WTC11 (cell line): Measurements from ENCODE around the gene MAST4. TPM values are rescaled to one million over a fixed set of nuclear protein-coding genes. Genes with fewer than 3 reads are reported as not detected.

Source experiments
- ATAC-seq: fragments of 200-7000 bp; cut with Tn5 transposase; 2 replicates; pipeline ENCODE4 v1.10.0; 2021; ENCODE audit warnings: mild to moderate bottlenecking, moderate library complexity
- CTCF ChIA-PET: fragments of 300-600 bp; sonication (Branson Sonifier 250); formaldehyde crosslinking; loops from one replicate; lab custom pipeline; 2021; ENCODE audit warnings: antibody characterized with exemption; lab: Charles Lee
- POLR2A ChIA-PET: fragments of 350-600 bp; sonication (Branson Sonifier 250); formaldehyde crosslinking; loops from one replicate; lab custom pipeline; 2021; ENCODE audit warnings: antibody characterized with exemption; lab: Charles Lee
- DNase-seq: peaks from one replicate; pipeline ENCODE4 v3.0.0; 2021; ENCODE audit warnings: low spot score
- H3K27ac Mint-ChIP-seq: 2 replicates; pipeline ENCODE4 v1.8.0; 2021; ENCODE audit warnings: mixed read lengths
- H3K27me3 Mint-ChIP-seq: 2 replicates; pipeline ENCODE4 v1.8.0; 2021; ENCODE audit warnings: low read depth, mild to moderate bottlenecking, moderate library complexity, mixed read lengths
- H3K36me3 Mint-ChIP-seq: 2 replicates; pipeline ENCODE4 v1.8.0; 2021; ENCODE audit warnings: mixed read lengths
- H3K4me1 Mint-ChIP-seq: 2 replicates; pipeline ENCODE4 v1.8.0; 2022; ENCODE audit warnings: mixed read lengths
- H3K4me3 Mint-ChIP-seq: 2 replicates; pipeline ENCODE4 v1.8.0; 2021; ENCODE audit warnings: mild to moderate bottlenecking, moderate library complexity, mixed read lengths
- H3K9me3 Mint-ChIP-seq: 2 replicates; pipeline ENCODE4 v1.8.0; 2021; ENCODE audit warnings: mixed read lengths
- ATF1 ChIP-seq: sonication (generic); formaldehyde crosslinking; IDR thresholded peaks from 2 replicates; pipeline ENCODE4 v1.8.1; 2023; ENCODE audit warnings: mild to moderate bottlenecking, moderate library complexity, missing genetic modification reagents
- ATF3 ChIP-seq: sonication (generic); formaldehyde crosslinking; conservative IDR thresholded peaks from 2 replicates; pipeline ENCODE4 v1.8.1; 2022; ENCODE audit warnings: mild to moderate bottlenecking, missing genetic modification reagents
- CREM ChIP-seq: sonication (generic); formaldehyde crosslinking; IDR thresholded peaks from 2 replicates; pipeline ENCODE4 v1.8.1; 2022; ENCODE audit warnings: mild to moderate bottlenecking, missing genetic modification reagents, moderate library complexity
- ELF4 ChIP-seq: sonication (generic); formaldehyde crosslinking; IDR thresholded peaks from 2 replicates; pipeline ENCODE4 v1.8.1; 2022; ENCODE audit warnings: low read depth, mild to moderate bottlenecking, moderate library complexity, missing genetic modification reagents
- EMX1 ChIP-seq: fragments of 250-450 bp; sonication (Bioruptor Pico); IDR thresholded peaks from 2 replicates; pipeline ENCODE4 v1.8.0; 2021; ENCODE audit warnings: mild to moderate bottlenecking
- ERG ChIP-seq: fragments of 250-450 bp; sonication (Bioruptor Pico); IDR thresholded peaks from 2 replicates; pipeline ENCODE4 v1.8.0; 2021; ENCODE audit warnings: mild to moderate bottlenecking
- ESRRA ChIP-seq: sonication (generic); formaldehyde crosslinking; IDR thresholded peaks from 2 replicates; pipeline ENCODE4 v1.8.1; 2022; ENCODE audit warnings: mild to moderate bottlenecking, missing genetic modification reagents, borderline replicate concordance
- GTF2I ChIP-seq: fragments of 250-450 bp; sonication (Bioruptor Pico); conservative IDR thresholded peaks from 2 replicates; pipeline ENCODE4 v1.4.0; 2021; ENCODE audit warnings: mild to moderate bottlenecking
- HMGA2 ChIP-seq: fragments of 250-450 bp; sonication (Bioruptor Pico); IDR thresholded peaks from 2 replicates; pipeline ENCODE4 v1.4.0; 2021; ENCODE audit warnings: mild to moderate bottlenecking, moderate library complexity
- NFATC4 ChIP-seq: fragments of 250-450 bp; sonication (Bioruptor Pico); IDR thresholded peaks from 2 replicates; pipeline ENCODE4 v1.9.0; 2021; ENCODE audit warnings: mild to moderate bottlenecking
- NR2C2 ChIP-seq: sonication (generic); formaldehyde crosslinking; IDR thresholded peaks from 2 replicates; pipeline ENCODE4 v1.8.0; 2022; ENCODE audit warnings: mild to moderate bottlenecking, missing genetic modification reagents
- SMAD4 ChIP-seq: sonication (generic); formaldehyde crosslinking; IDR thresholded peaks from 2 replicates; pipeline ENCODE4 v1.8.0; 2022; ENCODE audit warnings: mild to moderate bottlenecking, missing genetic modification reagents
- TCF7 ChIP-seq: sonication (generic); formaldehyde crosslinking; IDR thresholded peaks from 2 replicates; pipeline ENCODE4 v1.8.0; 2022; ENCODE audit warnings: mild to moderate bottlenecking, low read depth, missing genetic modification reagents, moderate library complexity
- TEAD1 ChIP-seq: sonication (generic); formaldehyde crosslinking; IDR thresholded peaks from 2 replicates; pipeline ENCODE4 v1.8.0; 2022; ENCODE audit warnings: mild to moderate bottlenecking, missing genetic modification reagents
- ZNF232 ChIP-seq: sonication (generic); formaldehyde crosslinking; IDR thresholded peaks from 2 replicates; pipeline ENCODE4 v1.8.0; 2022; ENCODE audit warnings: mild to moderate bottlenecking, missing genetic modification reagents
- ZNF263 ChIP-seq: sonication (generic); formaldehyde crosslinking; IDR thresholded peaks from 2 replicates; pipeline ENCODE4 v1.8.1; 2022; ENCODE audit warnings: low read depth, mild to moderate bottlenecking, moderate library complexity, missing genetic modification reagents
- ZNF423 ChIP-seq: fragments of 250-450 bp; sonication (Bioruptor Pico); IDR thresholded peaks from 2 replicates; pipeline ENCODE4 v2.1.2; 2022; ENCODE audit warnings: mild to moderate bottlenecking, moderate library complexity
- ZNF671 ChIP-seq: fragments of 250-450 bp; sonication (Bioruptor Pico); IDR thresholded peaks from 2 replicates; pipeline ENCODE4 v1.8.0; 2021; ENCODE audit warnings: mild to moderate bottlenecking
- total RNA-seq: library from RNA; stranded (reverse); gene quantifications from 3 replicates; pipeline ENCODE4 v1.2.3, GENCODE V29; 2021
- TF ChIP-seq, protein P1 (sequence below): sonication (generic); formaldehyde crosslinking; IDR thresholded peaks from 2 replicates; pipeline ENCODE4 v1.8.1; 2023; ENCODE audit warnings: mild to moderate bottlenecking, moderate library complexity, missing genetic modification reagents
- TF ChIP-seq, protein P2 (sequence below): fragments of 250-450 bp; sonication (Bioruptor Pico); IDR thresholded peaks from 2 replicates; pipeline ENCODE4 v1.9.0; 2021; ENCODE audit warnings: moderate library complexity, mild to moderate bottlenecking, inconsistent platforms, borderline replicate concordance
- TF ChIP-seq, protein P3 (sequence below): fragments of 250-450 bp; sonication (Bioruptor Pico); IDR thresholded peaks from 2 replicates; pipeline ENCODE4 v1.9.0; 2021; ENCODE audit warnings: mild to moderate bottlenecking
- TF ChIP-seq, protein P4 (sequence below): sonication (generic); formaldehyde crosslinking; IDR thresholded peaks from 2 replicates; pipeline ENCODE4 v1.8.1; 2023; ENCODE audit warnings: mild to moderate bottlenecking, missing genetic modification reagents, moderate library complexity

The MAST4 gene
- total RNA-seq, 1 experiment from 2014 or later: 8.0 TPM

- TF ChIP-seq, protein P1, sequence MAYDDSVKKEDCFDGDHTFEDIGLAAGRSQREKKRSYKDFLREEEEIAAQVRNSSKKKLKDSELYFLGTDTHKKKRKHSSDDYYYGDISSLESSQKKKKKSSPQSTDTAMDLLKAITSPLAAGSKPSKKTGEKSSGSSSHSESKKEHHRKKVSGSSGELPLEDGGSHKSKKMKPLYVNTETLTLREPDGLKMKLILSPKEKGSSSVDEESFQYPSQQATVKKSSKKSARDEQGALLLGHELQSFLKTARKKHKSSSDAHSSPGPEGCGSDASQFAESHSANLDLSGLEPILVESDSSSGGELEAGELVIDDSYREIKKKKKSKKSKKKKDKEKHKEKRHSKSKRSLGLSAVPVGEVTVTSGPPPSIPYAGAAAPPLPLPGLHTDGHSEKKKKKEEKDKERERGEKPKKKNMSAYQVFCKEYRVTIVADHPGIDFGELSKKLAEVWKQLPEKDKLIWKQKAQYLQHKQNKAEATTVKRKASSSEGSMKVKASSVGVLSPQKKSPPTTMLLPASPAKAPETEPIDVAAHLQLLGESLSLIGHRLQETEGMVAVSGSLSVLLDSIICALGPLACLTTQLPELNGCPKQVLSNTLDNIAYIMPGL (CRISPR knock-in tag): no peak
- TF ChIP-seq, protein P2, sequence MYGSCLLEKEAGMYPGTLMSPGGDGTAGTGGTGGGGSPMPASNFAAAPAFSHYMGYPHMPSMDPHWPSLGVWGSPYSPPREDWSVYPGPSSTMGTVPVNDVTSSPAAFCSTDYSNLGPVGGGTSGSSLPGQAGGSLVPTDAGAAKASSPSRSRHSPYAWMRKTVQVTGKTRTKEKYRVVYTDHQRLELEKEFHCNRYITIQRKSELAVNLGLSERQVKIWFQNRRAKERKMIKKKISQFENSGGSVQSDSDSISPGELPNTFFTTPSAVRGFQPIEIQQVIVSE (CRISPR knock-in tag): no peak
- TF ChIP-seq ZNF423 (CRISPR knock-in tag): no peak
- TF ChIP-seq HMGA2 (CRISPR knock-in tag): no peak
- TF ChIP-seq ZNF671: no peak
- TF ChIP-seq ELF4 (CRISPR knock-in tag): no peak
- TF ChIP-seq NFATC4: no peak
- no peak for TF ChIP-seq TEAD1 (CRISPR knock-in tag)
Observed at GRCh38 chr5:66621736-66622135, 25.5 kb downstream of the MAST4 start (continued).

- ChIA-PET POLR2A (no interaction called here), CTCF (no interaction called here)
- no peak for ATAC-seq
- Mint-ChIP-seq H3K27me3 (no peaks in the 10 kb centered on the region), H3K4me3 (no peak overlapping the region), H3K27ac (no peak overlapping the region), H3K36me3 (no peaks in the 10 kb centered on the region), H3K9me3 (no peaks in the 10 kb centered on the region), H3K4me1 (peaks cover 4% of the 10 kb centered on the region)
- DNase-seq: no peak
- TF ChIP-seq, protein P3, sequence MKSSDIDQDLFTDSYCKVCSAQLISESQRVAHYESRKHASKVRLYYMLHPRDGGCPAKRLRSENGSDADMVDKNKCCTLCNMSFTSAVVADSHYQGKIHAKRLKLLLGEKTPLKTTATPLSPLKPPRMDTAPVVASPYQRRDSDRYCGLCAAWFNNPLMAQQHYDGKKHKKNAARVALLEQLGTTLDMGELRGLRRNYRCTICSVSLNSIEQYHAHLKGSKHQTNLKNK (CRISPR knock-in tag): no peak
- TF ChIP-seq ATF1 (CRISPR knock-in tag): no peak
- no peak for TF ChIP-seq NR2C2 (CRISPR knock-in tag)
- TF ChIP-seq ZNF232 (CRISPR knock-in tag): no peak
- no peak for TF ChIP-seq ERG (CRISPR knock-in tag)
- TF ChIP-seq SMAD4: no peak
- TF ChIP-seq, protein P4, sequence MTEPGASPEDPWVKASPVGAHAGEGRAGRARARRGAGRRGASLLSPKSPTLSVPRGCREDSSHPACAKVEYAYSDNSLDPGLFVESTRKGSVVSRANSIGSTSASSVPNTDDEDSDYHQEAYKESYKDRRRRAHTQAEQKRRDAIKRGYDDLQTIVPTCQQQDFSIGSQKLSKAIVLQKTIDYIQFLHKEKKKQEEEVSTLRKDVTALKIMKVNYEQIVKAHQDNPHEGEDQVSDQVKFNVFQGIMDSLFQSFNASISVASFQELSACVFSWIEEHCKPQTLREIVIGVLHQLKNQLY: no peak
- no peak for TF ChIP-seq TCF7 (CRISPR knock-in tag)
- TF ChIP-seq GTF2I: no peak
Observed at GRCh38 chr5:66628561-66628960, 32.4 kb downstream of the MAST4 start.

DNA sequence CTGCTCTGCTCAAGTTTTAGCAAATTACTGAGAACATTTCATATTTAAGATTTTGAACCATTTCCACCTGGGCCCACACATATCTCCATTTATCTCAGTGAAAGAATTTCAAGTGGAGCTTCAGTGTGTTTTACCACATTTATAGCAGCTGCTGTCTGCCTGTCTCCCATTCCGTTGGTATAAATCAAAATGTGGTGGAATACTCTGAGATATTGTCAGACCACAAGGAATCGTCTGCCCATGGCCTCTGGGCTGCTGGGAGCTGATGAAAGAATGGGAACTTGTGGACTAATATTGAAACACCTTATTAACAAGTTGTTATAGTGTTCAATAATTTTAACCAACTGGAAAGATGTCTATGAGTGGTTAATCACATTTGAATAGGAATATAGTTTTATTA lies 33.3 kb downstream of the MAST4 start:
- H3K4me1 Mint-ChIP-seq: peaks cover 13% of the 10 kb centered on the region
- no peaks in the 10 kb centered on the region for H3K9me3 Mint-ChIP-seq
- DNase-seq (no peak), ATAC-seq (no peak)
- H3K4me3 Mint-ChIP-seq: no peak overlapping the region
- ChIA-PET POLR2A (no interaction called here), CTCF (no interaction called here)
- TF ChIP-seq ZNF263 (no peak), EMX1 (no peak), ESRRA (CRISPR knock-in tag) (no peak), CREM (CRISPR knock-in tag) (no peak), ATF3 (CRISPR knock-in tag) (no peak)
- TF ChIP-seq, protein P4: no peak
- no peaks in the 10 kb centered on the region for H3K27me3 Mint-ChIP-seq
- no peak overlapping the region; the same call in 1 of the 2 replicates for H3K27ac Mint-ChIP-seq
- no peaks in the 10 kb centered on the region for H3K36me3 Mint-ChIP-seq
